HUES48 (cell line): ENCODE results near the gene ASF1A.
"Not testable (repeated sequence)": the region's sequence is repeated elsewhere in the genome, so short reads cannot be mapped to it uniquely, and the experiment has no call there.

Source experiments
- H3K27ac ChIP-seq: one replicate; pipeline ENCODE4 v1.7.0; 2013; ENCODE audit warnings: low read depth, low read length, inconsistent platforms
- H3K27me3 ChIP-seq: 2 replicates; pipeline ENCODE4 v1.6.1; 2013; ENCODE audit warnings: mild to moderate bottlenecking, low read length; ENCODE audit not compliant: control insufficient read depth, insufficient read depth
- H3K36me3 ChIP-seq: 2 replicates; pipeline ENCODE4 v1.6.1; 2013; ENCODE audit warnings: low read length; ENCODE audit not compliant: control insufficient read depth, insufficient read depth
- H3K4me1 ChIP-seq: 2 replicates; pipeline ENCODE4 v1.6.1; 2013; ENCODE audit warnings: mild to moderate bottlenecking, low read length; ENCODE audit not compliant: control insufficient read depth, insufficient read depth
- H3K4me3 ChIP-seq: 2 replicates; pipeline ENCODE4 v1.5.1; 2013; ENCODE audit warnings: mild to moderate bottlenecking, low read depth, low read length
- H3K9ac ChIP-seq: 2 replicates; pipeline ENCODE4 v1.6.1; 2013; ENCODE audit warnings: mild to moderate bottlenecking, low read depth, low read length, moderate library complexity
- H3K9me3 ChIP-seq: 2 replicates; pipeline ENCODE4 v1.6.1; 2013; ENCODE audit warnings: low read length; ENCODE audit not compliant: control insufficient read depth, insufficient read depth

ASF1A gene

GRCh38 chr6:118868901-118869300, 25.1 kb upstream of the ASF1A start:
- not testable (repeated sequence) for H3K9me3 ChIP-seq, H3K4me3 ChIP-seq, H3K36me3 ChIP-seq, H3K27me3 ChIP-seq, H3K4me1 ChIP-seq, H3K27ac ChIP-seq, H3K9ac ChIP-seq

GRCh38 chr6:118869350-118869749, 24.6 kb upstream of the ASF1A start:
- Histone ChIP-seq H3K9me3 (no peaks in the 10 kb centered on the region), H3K36me3 (no peaks in the 10 kb centered on the region), H3K27me3 (no peaks in the 10 kb centered on the region), H3K9ac (no peak overlapping the region), H3K4me3 (no peak overlapping the region), H3K27ac (no peak overlapping the region), H3K4me1 (no peaks in the 10 kb centered on the region)

- Histone ChIP-seq H3K9ac (no peak overlapping the region), H3K4me3 (no peak overlapping the region), H3K9me3 (no peaks in the 10 kb centered on the region), H3K4me1 (no peaks in the 10 kb centered on the region), H3K27me3 (no peaks in the 10 kb centered on the region), H3K27ac (no peak overlapping the region), H3K36me3 (no peaks in the 10 kb centered on the region)
These were observed 23.9 kb upstream of the ASF1A start for GRCh38 chr6:118869894-118870589.

- Histone ChIP-seq H3K4me1 (no peaks in the 10 kb centered on the region), H3K27me3 (no peaks in the 10 kb centered on the region), H3K27ac (no peak overlapping the region), H3K9ac (no peak overlapping the region), H3K4me3 (no peak overlapping the region), H3K36me3 (no peaks in the 10 kb centered on the region), H3K9me3 (no peaks in the 10 kb centered on the region)
These were observed 22.6 kb upstream of the ASF1A start for GRCh38 chr6:118871331-118871730.

- Histone ChIP-seq H3K27me3 (no peaks in the 10 kb centered on the region), H3K4me3 (no peak overlapping the region)
These were observed 21.6 kb upstream of the ASF1A start for GRCh38 chr6:118872318-118872717.

GRCh38 chr6:118872726-118873125, 21.2 kb upstream of the ASF1A start:
- no peak overlapping the region for H3K9ac ChIP-seq
- no peaks in the 10 kb centered on the region for H3K27me3 ChIP-seq

More at GRCh38 chr6:118872318-118872717, 21.6 kb upstream of the ASF1A start:
- Histone ChIP-seq H3K9ac (no peak overlapping the region), H3K27ac (no peak overlapping the region), H3K4me1 (no peaks in the 10 kb centered on the region), H3K9me3 (no peaks in the 10 kb centered on the region), H3K36me3 (no peaks in the 10 kb centered on the region)

GRCh38 chr6:118873239-118873638, 20.7 kb upstream of the ASF1A start:
- H3K4me3 ChIP-seq, result no peak overlapping the region
- H3K9me3 ChIP-seq, result no peaks in the 10 kb centered on the region
- no peak overlapping the region for H3K9ac ChIP-seq
- no peaks in the 10 kb centered on the region for H3K36me3 ChIP-seq
- H3K27ac ChIP-seq, result no peak overlapping the region
- H3K4me1 ChIP-seq, result no peaks in the 10 kb centered on the region
- H3K27me3 ChIP-seq, result no peaks in the 10 kb centered on the region

More at GRCh38 chr6:118872726-118873125, 21.2 kb upstream of the ASF1A start:
- Histone ChIP-seq H3K4me1 (no peaks in the 10 kb centered on the region), H3K9me3 (no peaks in the 10 kb centered on the region), H3K27ac (no peak overlapping the region), H3K4me3 (no peak overlapping the region), H3K36me3 (no peaks in the 10 kb centered on the region)

GRCh38 chr6:118875672-118876071, 18.3 kb upstream of the ASF1A start:
- H3K4me1 ChIP-seq, result no peaks in the 10 kb centered on the region
- H3K9me3 ChIP-seq, result no peaks in the 10 kb centered on the region
- no peak overlapping the region for H3K4me3 ChIP-seq
- no peaks in the 10 kb centered on the region for H3K36me3 ChIP-seq
- H3K27me3 ChIP-seq, result no peaks in the 10 kb centered on the region
- no peak overlapping the region for H3K27ac ChIP-seq
- H3K9ac ChIP-seq, result no peak overlapping the region

GRCh38 chr6:118876198-118876597, 17.8 kb upstream of the ASF1A start:
- no peaks in the 10 kb centered on the region for H3K9me3 ChIP-seq
- H3K4me3 ChIP-seq, result no peak overlapping the region
- H3K27me3 ChIP-seq, result no peaks in the 10 kb centered on the region
- no peak overlapping the region for H3K9ac ChIP-seq
- no peaks in the 10 kb centered on the region for H3K4me1 ChIP-seq
- no peaks in the 10 kb centered on the region for H3K36me3 ChIP-seq
- no peak overlapping the region for H3K27ac ChIP-seq

- no peak overlapping the region for H3K27ac ChIP-seq
- no peaks in the 10 kb centered on the region for H3K36me3 ChIP-seq
- no peak overlapping the region for H3K9ac ChIP-seq
- no peaks in the 10 kb centered on the region for H3K27me3 ChIP-seq
- peaks cover 2% of the 10 kb centered on the region for H3K4me1 ChIP-seq
- H3K4me3 ChIP-seq, result no peak overlapping the region
- no peaks in the 10 kb centered on the region for H3K9me3 ChIP-seq
These were observed 17.1 kb upstream of the ASF1A start for GRCh38 chr6:118876814-118877213.

- Histone ChIP-seq H3K27ac (no peak overlapping the region), H3K9me3 (no peaks in the 10 kb centered on the region), H3K4me1 (peaks cover 12% of the 10 kb centered on the region), H3K9ac (no peak overlapping the region), H3K27me3 (no peaks in the 10 kb centered on the region), H3K36me3 (no peaks in the 10 kb centered on the region), H3K4me3 (no peak overlapping the region)
These were observed 16.1 kb upstream of the ASF1A start for GRCh38 chr6:118877806-118878205.
